GM12874 (cell line): ENCODE data around the gene PSMB1.

ENCODE experiments used
- CTCF ChIP-seq: IDR thresholded peaks from 2 replicates; pipeline ENCODE4 v1.5.1; 2011; ENCODE audit warnings: low read depth, mild to moderate bottlenecking, control low read depth, low read length, moderate library complexity; ENCODE audit not compliant: insufficient read depth

PSMB1 gene

GRCh38 chr6:170485159-170485558 is 67.9 kb downstream of the PSMB1 start:
- TF ChIP-seq CTCF = no peak
